Measurements from ENCODE around the gene EXOC2.
"Not testable (repeated sequence)": the region's sequence is repeated elsewhere in the genome, so short reads cannot be mapped to it uniquely, and the experiment has no call there.

Gene EXOC2

DNA sequence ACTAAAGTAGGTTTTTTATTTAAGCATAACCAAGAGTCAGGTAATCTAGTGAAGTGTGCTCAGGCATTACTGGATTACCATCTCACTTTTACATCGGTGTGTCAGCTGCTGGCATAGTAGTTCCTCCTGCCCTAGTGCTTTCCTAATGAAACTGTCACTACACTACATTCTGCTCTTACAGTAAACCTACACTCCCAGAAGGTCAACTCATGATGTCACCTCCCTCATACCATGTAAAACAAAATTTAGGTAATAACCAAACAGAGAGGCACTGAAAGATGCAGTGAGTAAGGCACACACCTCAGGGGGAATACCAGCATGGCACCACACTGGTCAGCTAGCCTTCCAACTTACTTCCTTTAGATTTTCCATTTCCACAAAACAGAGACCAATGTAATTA is 59.3 kb downstream of the EXOC2 start:
- DNase-seq, result no peak

DNA sequence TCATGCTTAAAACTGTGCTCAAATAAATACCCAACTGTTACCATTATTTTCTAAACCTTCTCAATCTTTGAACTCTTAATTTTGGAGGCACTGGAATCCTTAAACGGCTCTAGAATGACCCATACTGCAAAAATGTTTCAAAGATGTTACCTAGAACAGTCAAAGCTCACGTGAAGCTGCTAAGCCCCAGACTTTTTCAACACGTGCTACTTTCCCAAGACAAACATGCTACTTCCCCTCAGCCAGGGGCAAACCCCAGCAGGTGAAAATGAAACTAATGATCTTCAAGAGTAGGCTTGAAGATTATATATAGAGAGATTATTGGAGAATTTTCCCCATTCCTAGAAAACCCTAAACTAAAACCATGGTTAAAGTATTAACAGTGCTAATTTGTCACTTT is 64.2 kb downstream of the EXOC2 start:
- no peak for DNase-seq

DNA sequence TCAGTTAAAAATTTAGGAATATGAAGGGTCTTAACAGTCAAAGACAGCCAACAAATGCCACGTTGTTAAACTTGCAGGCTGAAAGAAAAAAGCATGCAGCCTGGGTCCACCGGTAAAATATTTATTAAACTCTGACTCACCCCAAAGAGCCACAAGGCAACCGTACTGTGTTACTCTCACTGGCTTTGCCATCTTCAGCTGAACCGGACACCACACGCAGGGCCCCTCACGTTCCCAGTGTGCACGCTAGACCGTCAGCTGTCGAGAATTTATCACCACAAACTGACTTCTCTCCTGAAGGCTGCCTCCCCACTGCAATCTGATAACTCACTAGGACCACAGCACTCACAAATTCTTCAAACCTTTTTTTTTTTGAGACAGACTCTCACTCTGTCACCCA is 66.7 kb downstream of the EXOC2 start:
- no peak for DNase-seq

DNA sequence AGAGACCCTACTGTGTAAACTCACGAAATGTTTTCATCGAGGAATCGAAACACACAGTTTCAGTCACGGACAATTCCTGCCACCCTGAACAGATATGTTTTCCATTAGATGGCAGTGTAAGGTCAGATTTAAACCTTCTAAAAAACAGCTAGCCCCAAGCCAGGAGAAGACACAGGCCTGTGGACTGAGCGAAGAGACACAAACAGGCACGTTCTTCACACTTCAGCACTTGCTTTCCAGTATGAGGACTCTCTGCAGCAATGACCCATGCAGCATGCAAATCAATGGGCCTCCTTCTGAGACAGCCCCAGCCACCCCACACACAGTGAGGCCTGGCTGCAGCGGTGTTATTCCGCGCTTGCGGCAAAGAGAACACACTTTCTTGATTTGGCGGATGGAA is 68.0 kb downstream of the EXOC2 start:
- no peak for DNase-seq

DNA sequence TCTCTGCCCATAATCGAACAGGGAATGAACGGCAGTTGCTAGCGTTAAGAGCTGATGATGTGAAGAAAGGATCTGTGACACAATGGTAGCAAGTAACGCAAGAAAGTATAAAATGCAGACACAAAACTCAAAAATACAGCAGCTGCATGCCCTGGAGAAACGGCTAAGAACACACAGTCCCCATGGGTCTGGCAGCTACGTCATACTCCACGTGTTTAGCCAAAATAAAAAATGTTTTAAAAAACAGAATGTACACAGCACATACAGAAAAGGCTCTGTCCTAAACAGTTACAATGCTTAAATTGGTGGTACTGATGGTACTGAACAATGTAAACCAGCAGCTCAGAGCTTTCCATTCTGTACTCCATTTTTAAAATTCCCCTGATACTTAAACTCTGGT is 70.5 kb downstream of the EXOC2 start:
- no peak for DNase-seq

DNA sequence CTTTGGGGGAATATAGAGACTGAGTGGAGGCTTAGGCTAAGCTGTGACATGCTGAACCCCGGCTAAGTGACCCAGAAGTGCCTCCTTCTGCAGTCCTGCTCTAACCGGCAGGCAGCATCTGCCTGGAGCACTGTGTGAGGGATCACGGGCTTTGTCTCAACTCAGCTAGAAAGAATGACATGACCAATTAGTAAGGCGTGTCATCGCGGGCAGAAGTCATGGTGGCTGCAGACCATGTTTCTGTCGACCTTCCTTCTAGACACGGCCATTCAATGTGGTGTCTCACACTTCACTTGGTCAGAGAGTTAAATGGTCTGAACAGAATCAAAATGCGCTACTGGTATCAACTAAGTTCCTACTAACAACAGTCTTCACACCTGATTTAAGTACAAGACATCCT is 71.0 kb downstream of the EXOC2 start:
- no peak for DNase-seq

DNA sequence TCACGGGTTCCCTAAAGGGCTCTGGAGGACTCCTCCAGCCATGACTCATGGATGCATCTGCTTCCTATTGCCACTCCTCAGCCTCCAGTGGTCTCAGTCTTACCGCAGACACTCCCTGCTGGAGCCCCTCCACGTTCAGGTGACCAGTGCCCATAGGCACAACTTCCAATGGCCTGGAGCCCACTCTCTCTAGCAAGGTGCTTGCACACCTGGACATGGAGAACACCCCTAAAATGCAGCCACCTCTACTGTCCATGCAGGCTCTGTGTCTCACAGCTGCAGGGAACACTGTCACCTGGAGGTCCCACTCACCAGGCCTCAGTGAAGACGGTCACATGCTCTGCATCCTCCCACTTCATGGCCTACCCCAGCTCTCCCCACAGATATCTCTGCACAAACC is 72.0 kb downstream of the EXOC2 start:
- no peak for DNase-seq

DNA sequence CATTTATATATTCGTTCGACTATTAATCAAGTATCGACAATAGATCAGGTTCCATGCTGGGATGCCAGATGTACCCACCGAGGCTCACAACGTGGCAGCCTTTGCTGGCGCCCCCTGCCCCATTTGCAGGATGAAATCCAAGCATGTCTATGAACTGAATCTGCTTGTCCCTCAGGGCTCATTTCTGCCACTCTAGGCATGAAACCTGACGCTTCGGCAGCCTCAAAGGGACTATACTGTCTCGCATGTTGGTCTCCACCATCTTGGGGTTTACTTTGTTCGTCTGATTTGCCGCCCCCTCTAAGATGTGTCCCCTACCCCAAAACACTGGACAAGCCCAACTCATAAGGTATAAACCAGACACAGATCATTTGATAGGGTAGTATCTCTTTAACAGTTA is 72.8 kb downstream of the EXOC2 start:
- DNase-seq, result no peak

DNA sequence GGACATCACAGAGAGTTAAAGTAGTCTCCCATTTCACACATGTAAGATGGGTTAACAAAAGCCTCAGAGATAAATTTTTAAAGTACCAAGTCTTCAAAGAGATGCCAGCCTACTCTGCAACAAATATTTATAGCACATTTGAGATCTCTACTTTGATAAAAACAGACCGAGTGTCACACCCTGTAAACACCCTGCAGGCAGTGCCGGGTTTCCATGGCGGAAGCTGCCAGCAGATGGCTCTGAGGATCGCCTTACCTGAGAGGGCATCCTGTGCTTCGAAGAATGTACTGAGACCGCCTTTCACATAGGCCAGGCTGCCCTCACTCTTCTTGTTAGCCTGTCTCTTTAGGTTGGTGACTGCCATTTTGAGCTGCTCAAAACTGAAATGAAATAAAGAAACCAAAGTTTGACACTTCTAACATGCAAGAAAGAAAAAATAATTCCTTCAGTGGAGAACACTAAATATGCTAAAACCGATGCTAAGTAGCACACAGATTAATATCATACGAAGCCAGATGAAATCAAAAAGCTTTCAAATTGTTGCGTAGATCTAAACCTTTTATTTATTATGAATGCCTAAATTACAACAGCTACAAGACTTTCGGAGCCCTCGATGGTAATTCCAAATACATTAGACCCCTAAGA is 75.4 kb downstream of the EXOC2 start:
- no peak for DNase-seq

DNA sequence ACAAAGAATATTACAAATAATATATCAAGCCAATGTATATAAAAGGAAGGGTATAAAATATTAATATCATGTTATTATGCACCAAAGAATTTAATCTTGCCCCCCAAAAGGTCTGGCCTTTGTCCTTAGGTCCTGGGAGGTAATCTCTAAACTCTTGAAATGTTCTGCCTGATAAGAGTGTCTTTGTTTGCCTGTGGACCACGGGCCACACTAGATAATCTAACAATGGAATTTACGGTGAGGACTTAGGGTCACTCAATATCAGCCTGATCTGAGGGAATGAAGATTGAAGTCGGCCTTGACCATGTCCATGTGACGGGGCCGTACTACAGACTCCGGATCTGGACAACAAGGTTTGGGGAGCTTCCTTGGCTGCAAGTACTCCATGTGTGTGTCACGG is 79.0 kb downstream of the EXOC2 start:
- DNase-seq, result no peak

DNA sequence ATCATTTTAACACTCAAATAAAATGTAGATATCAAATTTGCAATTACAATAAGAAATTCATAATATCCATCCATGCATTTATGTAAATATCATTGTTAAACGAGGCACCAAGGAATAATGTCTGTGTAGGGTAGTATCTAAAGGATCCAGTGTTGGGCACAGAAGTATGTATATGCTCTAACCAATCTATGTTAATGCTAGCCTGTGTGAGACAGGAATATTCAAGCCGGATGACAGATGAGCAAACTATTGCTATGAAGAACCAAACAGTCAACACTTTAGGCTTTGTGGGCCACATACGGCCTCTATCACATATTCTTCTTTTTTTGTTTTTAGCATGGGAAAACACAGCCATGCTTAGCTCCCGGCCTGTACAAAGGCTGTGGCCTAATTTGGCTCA is 81.0 kb downstream of the EXOC2 start:
- no peak for DNase-seq

DNA sequence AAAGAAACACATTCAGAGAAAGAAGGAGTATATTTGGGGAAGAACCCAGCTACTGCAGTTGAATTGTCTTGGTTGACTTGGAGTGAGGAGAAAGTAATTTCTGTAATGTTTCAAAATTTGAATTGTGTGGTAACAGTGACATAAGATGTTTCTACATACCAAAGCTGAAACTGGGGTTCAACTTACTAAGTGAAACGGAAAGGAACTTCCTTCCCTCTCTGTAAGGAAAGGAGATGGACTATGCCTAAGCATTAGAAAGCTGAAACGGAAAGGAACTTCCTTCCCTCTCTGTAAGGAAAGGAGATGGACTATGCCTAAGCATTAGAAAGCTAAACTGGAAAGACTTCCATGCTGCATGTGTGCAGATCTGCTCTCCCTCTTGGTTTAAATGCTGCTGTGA is 82.1 kb downstream of the EXOC2 start:
- no peak for DNase-seq

DNA sequence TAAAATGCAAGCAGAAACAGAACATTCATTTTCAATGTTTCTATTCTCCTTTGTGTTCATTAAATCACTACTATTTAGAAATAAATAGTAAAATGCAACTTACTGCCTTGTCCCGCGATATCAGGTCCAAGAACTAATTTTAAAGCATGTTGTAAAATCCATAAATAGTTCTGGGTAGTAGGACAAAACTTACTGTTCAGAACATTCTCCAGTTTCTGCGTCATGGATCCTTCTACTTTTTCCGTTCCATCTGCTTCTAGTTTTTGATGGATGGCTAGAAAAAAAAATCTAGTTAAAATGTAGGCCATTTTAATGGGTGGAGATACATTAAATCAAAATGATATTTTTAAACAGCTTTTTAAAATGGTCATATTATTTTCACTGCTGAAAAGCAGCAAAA is 83.0 kb downstream of the EXOC2 start:
- no peak for DNase-seq

DNA sequence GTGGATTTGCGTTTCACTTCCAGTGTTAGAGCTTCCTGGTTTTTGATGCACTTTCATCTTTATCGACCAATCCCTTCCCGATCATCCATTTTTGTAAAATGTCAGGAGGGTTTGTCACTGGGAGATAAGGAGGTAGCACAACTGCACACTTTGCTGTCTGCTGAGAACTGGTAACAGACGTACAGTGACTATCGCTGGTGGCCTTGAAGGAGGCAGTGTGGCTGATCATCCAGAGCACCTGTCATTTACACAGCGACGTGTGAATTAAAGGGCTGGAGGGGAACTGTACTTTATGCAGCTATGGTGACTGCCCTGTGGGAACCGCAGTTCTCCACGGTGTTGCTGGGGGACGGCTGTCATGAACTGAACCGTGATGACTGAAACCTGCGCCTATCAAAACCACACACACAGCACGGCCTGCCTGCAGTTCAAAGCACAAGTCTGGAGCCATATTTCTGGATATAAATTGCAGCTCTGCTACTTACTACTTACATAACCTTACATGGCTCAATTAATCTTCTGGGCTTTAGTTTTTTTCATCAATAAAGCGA is 86.0 kb downstream of the EXOC2 start:
- DNase-seq, result no peak

DNA sequence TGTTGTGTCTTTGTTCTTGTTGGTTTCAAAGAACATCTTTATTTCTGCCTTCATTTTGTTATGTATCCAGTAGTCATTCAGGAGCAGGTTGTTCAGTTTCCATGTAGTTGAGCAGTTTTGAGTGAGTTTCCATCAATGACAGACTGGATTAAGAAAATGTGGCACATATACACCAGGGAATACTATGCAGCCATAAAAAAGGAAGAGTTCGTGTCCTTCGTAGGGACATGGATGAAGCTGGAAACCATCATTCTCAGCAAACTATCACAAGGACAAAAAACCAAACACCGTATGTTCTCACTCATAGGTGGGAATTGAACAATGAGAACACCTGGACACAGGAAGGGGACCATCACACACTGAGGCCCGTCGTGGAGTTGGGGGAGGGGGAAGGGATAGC is 87.0 kb downstream of the EXOC2 start:
- not testable (repeated sequence) for DNase-seq

DNA sequence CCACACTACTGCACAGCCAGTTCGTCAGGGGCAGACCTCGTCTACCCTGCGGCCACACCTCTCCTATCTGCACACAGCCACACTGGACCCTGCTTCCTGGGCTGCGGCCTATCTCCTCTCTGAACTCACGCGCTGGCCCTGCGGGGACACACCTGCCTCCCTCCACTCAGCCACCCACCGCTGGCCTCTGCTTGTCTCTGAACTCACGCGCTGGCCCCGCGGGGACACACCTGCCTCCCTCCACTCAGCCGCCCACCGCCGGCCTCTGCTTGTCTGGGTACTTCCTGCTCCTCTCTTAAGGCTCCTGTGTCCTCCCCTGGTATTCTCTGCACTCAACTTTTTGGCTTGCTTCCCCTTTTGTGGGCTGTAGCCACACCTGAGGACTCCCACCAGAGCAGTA is 88.4 kb downstream of the EXOC2 start:
- DNase-seq, result no peak

DNA sequence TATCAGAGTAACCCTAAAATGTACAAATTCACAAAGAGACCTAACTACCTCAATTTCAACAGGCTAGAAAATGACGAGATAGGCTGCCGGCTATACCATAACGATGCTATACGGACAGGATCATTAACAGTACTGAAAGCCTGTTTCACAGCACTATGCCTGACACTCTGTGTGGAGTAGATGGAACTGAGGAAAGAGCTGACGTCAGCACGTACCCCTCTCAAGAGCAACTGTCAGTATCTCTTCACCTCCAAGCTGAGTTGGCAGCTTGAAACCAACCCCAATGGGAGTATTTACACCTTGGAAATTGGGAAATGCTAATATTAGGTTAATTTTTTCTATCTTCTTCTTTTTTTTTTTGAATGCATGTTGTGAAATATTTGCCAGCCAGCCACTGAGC is 89.7 kb downstream of the EXOC2 start:
- no peak for DNase-seq

DNA sequence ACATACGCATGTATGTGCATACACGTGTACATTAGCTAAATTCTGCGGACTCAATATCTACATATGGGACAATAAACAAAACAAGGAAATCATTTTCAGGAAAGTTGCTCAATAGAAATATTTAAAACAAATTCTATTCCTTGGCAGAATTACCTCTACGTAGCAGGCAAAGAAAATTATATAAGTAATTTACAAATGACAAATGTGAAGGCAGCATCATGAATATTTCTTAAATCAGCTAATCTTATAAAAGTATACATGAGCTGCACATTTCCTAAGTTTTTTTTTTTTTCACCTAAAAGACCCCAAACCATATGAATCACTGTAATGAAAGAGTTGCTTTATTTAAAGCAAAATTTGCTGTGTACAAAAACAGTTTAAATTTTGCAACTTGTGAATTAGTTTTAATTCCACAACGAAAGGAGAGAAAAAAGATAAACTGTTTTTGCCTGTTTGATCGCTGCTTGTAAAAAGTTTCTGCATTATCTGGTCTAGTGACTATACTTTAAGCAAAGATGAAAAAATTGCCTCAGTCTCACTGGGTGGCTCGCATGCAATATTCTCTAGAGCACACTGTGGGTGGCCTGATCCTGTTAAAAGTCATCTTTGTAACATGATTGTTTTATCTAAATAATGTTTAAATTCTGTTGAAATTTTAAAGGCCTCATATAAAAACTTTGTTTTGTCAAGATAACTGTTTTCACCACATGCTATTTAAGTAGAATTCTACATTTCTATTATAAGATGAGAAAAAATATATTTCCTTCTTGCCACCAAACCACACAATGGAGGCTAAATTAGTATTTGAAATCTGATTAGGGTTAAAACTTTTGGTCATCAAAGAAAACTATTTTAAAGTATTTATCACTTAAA is 93.1 kb downstream of the EXOC2 start:
- no peak for DNase-seq

DNA sequence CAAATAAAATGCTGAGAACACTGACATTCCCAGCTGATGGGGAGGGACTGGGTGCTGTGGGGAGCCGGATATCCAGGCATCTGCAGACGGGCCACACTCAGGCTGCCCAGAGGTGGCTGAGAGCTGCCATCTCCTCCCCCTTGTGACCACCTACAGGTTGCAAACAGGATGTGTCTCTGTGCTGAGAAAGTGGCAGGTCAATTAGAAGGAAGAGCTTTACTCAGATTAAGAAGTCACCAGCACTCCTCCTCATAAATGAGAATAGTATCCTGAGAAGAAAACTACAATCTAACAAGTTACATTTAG is 99.1 kb downstream of the EXOC2 start:
- no peak for DNase-seq

DNA sequence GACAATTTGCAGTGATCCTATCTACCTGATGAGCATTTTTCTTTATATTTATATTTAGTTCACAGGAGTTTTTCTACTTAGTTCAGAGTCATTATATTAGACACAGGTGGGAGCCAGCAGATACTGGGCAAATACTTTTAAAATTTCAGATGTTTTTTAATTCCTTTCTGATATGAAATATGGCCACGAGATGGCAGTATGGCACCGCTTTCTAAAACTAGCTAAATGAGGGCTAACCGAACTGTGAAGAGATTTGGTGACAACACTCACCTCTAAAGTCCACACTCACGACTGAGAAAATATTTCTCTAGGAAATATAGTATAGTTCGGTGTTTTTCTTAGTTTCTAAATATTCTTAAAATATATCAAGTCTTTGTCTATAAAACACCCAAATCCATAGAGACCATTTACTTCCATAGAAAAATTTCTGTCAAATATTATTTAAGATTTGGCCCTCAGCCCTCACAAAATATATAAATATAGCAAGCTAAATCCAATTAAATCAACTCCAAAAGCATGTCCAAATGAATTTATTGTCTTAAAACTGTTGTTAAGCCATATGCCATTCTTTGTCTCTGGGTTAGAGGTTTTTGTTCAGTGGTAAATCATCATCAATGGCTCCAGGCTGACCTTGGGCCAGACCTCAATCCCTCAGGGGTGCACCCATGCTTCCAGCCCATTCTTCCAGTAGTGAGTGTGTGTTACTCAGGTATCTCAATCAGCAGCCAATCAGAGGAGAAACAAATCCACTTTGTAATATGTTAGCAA is 99.6 kb downstream of the EXOC2 start:
- no peak for DNase-seq

DNA sequence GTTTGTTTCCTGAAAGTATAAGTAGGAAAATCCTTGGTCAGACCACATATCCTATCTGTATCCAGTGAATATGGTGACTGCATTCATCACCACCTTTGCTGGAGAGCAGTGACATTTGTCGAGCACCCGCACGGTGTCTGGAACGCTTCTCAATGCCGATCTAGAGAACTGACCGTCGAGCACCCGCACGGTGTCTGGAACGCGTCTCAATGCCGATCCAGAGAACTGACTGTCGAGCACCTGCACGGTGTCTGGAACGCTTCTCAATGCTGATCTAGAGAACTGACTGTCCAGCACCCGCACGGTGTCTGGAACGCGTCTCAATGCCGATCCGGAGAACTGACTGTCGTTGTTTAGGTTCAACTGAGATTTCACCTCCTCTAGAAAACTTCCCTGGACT is 103.8 kb downstream of the EXOC2 start:
- DNase-seq, result no peak

DNA sequence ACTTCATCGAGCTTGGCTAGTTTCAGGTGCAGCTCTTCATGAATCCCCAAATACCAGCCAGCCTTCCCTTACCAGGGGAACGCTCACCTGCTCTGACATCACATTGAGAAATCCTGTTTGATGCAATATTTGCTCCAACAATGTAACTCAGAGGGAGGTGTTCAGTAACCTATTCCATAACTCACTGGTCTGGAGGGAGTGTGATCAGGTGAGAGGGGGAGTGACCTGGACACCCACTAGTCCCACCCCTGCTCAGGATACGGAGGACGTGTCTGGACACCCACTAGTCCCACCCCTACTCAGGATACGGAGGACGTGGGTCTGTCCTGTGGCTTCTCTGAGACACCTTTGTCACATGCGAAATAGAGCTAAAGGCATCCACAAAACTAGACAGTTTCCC is 106.4 kb downstream of the EXOC2 start:
- no peak for DNase-seq

DNA sequence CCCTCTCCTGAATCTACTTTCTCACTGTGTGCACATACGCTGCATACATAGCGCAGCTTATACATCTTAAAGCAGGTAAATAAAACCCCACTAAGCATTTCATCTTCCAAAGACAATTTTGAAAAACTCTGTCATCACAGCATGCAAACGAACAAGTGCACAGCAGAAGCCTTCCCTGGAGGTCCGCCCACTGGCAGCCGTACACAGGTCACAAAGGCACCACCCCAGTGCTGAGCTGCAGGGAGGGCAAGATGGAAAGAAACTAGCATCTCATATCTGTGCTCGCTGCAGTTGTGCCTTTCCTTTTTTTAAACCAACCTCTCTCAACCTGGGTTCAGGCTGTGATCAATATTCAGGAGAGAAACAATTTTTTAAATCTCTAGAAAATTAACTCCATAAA is 109.3 kb downstream of the EXOC2 start:
- DNase-seq, result no peak

DNA sequence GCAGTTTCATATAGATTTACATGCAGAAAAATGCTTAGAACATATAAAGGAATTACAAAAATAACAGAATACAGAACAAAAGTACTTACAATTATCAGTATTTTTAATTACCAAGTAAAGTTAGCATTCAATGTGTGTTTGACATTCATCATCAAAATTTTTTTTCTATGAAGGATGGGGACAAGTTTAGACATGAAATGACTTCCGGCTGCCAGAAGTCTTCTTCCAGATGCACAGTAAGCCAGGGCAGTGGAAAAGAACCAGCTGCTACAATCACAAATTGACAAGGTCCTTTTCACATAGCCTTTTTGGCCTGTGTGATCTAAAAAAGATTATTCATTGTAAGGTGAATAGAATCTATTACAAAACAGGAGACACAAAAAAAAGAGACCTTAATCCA is 109.8 kb downstream of the EXOC2 start:
- DNase-seq, result no peak

All from NCI-H1436 treated with DMSO at 0.1 percent for 48 hours (cell line).